Measurements from ENCODE around the gene ZNF628.

DNA sequence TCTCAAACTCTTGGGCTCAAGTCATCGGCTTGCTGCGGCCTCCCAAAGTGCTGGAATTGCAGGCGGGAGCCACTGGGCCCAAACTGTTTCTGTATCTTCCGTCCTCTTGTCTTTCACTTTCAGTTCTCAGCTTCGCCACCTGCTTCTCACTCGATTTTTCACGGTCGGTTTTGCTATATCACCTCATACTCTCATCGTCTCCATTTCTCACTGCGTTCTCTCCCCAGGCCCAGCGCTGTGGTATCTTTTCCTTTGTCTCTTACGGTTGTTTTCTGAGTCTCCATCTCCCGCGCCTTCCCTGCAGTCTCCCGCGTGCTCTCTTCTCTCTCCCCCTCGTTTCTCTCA lies 26.7 kb downstream of the ZNF628 start:
- no peak for TF ChIP-seq CTCF (IDR thresholded peaks at IDR 0.05; ENCODE audit: low read depth, low read length)
- no peak for TF ChIP-seq EZH2phosphoT487 (IDR thresholded peaks at IDR 0.05; ENCODE audit: low read depth)

Data from OCI-LY3 (cell line).